Testis (tissue), 3 donors: ENCODE measurements around the gene ADTRP. TPM values are rescaled to one million over a fixed set of nuclear protein-coding genes. Genes with fewer than 3 reads are reported as not detected.

Source experiments
- DNase-seq: peaks from one replicate; pipeline ENCODE4 v3.0.0-alpha.2; 2019
- H3K27ac ChIP-seq, 2 donors: fragments of 200-600 bp; sonication (generic); one replicate each; pipeline ENCODE4 v1.5.1; 2019
- H3K27me3 ChIP-seq: fragments of 200-600 bp; sonication (generic); one replicate; pipeline ENCODE4 v1.5.1; 2019
- H3K36me3 ChIP-seq: fragments of 200-600 bp; sonication (generic); one replicate; pipeline ENCODE4 v1.5.1; 2017; ENCODE audit warnings: low read depth; ENCODE audit errors: missing control alignments
- H3K4me1 ChIP-seq: fragments of 200-600 bp; sonication (generic); one replicate; pipeline ENCODE4 v1.5.1; 2019
- H3K4me3 ChIP-seq, 2 donors: fragments of 200-600 bp; sonication (generic); one replicate each; pipeline ENCODE4 v1.5.1; 2017 to 2019
- H3K9me3 ChIP-seq: fragments of 200-600 bp; sonication (generic); one replicate; pipeline ENCODE4 v1.5.1; 2017
- POLR2A ChIP-seq: fragments of 450-650 bp; IDR thresholded peaks from one replicate; pipeline ENCODE4 v1.6.1; 2017; ENCODE audit warnings: antibody characterized with exemption, mild to moderate bottlenecking, moderate library complexity
- WGBS, 2 donors: methylation state at CpG; one replicate each; pipeline ENCODE4 v1.1.5; 2018; 5-methylcytosine and 5-hydroxymethylcytosine counted together
- intact Hi-C: fragments of 100-400 bp; cut with DNase I; formaldehyde crosslinking; loops from one replicate; pipeline ENCODE4 v1.15.1; 2023; ENCODE audit warnings: low total_unique reads
- polyA plus RNA-seq: library from polyadenylated mRNA; stranded (reverse); fragments of 350-450 nt; fragmentation: Illumina TruSeq; extraction: RNeasy Lipid Tissue Mini Kit (QIAGEN cat#74804); gene quantifications from one replicate; pipeline ENCODE4 v1.2.3, GENCODE V29; 2014; ENCODE audit warnings: low read depth, low replicate concordance; ENCODE audit not compliant: insufficient read depth
- total RNA-seq, 2 donors: library from RNA; depleted of rRNA; stranded (reverse); fragments of >200 nt; gene quantifications; one replicate each; pipeline ENCODE4 v1.2.3, GENCODE V29; 2016
- TF ChIP-seq, protein P1 (sequence below), 3 experiments: fragments of 450-650 bp in 2 of 3; fragments of 200-600 bp in 1 of 3; sonication (generic) in 1 of 3; IDR thresholded peaks; one replicate each; pipeline ENCODE4 v1.5.1; 2016 to 2019; ENCODE audit warnings: antibody characterized with exemption in 3 of 3, mild to moderate bottlenecking in 2 of 3, moderate library complexity in 1 of 3

ADTRP gene
- total and polyA plus RNA-seq, 3 donors from 2014 or later = 8.3 to 49.6 (median 21.3) TPM

DNA sequence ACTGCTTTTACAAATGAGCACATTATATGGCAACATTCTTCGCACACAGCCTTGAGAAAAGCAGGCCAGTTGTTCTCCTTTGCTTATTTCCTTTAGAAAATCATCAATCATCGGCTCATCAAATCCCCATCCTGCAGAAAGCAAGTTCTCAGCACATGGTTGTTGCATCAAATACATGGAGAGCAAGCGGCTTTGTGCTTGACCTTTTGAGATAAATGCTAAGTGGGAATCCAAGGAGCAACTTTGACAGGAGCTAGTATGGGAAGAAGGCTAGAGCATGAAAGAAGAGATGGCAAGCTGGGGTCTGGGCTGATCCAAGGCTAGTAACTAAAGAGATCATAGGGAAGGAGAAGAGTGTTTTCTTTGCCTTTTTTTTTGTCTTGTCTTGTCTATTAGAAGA is 43.2 kb upstream of the ADTRP start:
- 88 to 95% methylated on average over 3 of the region's 3 CpGs for WGBS, 2 donors
- Histone ChIP-seq H3K4me1 (no peaks in the 10 kb centered on the region), H3K4me3 (no peak overlapping the region), H3K9me3 (no peaks in the 10 kb centered on the region), H3K27me3 (no peaks in the 10 kb centered on the region), H3K36me3 (no peaks in the 10 kb centered on the region), H3K27ac (no peak overlapping the region)
- TF ChIP-seq POLR2A = no peak
- TF ChIP-seq, protein P1, sequence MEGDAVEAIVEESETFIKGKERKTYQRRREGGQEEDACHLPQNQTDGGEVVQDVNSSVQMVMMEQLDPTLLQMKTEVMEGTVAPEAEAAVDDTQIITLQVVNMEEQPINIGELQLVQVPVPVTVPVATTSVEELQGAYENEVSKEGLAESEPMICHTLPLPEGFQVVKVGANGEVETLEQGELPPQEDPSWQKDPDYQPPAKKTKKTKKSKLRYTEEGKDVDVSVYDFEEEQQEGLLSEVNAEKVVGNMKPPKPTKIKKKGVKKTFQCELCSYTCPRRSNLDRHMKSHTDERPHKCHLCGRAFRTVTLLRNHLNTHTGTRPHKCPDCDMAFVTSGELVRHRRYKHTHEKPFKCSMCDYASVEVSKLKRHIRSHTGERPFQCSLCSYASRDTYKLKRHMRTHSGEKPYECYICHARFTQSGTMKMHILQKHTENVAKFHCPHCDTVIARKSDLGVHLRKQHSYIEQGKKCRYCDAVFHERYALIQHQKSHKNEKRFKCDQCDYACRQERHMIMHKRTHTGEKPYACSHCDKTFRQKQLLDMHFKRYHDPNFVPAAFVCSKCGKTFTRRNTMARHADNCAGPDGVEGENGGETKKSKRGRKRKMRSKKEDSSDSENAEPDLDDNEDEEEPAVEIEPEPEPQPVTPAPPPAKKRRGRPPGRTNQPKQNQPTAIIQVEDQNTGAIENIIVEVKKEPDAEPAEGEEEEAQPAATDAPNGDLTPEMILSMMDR (IDR thresholded peaks at IDR 0.05) = no peak
- DNase-seq = no peak
- intact Hi-C loops = no loop called here

DNA sequence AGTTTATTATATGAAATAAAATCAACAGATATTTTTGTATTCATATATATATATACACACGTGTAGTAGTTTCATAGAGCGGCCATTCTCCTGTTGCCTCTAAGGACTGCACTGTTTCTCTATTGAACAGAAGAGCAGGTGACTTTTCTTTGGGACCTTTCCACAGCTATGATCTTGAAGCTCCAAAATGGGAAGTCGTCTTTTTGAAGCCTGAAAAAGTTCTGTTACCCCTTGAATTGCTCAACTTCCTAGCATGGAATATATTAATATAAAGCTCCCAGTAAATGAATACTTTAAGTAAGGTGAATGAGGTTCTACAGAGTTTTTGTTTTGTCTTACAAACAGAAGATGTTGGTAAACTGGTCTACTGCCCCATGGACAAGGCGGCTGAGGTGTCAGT is 42.2 kb upstream of the ADTRP start:
- no peak for DNase-seq
- TF ChIP-seq POLR2A = no peak
- TF ChIP-seq, protein P1 (IDR thresholded peaks at IDR 0.05) = no peak
- intact Hi-C loops = no loop called here
- WGBS, 2 donors = 72 to 86% methylated on average over 4 of the region's 4 CpGs
- H3K36me3 ChIP-seq = no peaks in the 10 kb centered on the region
- no peak overlapping the region for H3K4me3 ChIP-seq
- no peaks in the 10 kb centered on the region for H3K9me3 ChIP-seq
- H3K27ac ChIP-seq = no peak overlapping the region
- no peaks in the 10 kb centered on the region for H3K27me3 ChIP-seq
- H3K4me1 ChIP-seq = no peaks in the 10 kb centered on the region

DNA sequence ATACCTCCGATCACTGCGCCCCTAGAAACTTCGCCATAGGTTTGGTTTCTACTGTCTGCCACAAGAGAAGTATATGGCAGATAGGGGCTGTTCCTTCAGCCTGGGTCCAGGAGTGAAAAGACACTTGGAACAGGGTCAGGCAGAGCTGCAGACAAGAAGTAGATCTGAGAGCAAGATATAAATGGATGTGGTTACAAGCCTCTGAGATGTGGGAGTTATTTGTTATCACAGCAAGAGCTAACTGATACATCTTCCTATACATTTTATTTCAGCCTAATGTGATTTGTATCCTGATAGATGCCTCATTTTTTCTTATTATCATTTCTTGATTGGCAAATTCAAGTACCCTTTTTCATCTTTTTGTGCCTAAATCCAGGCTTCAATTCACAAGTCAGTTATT is 40.9 kb upstream of the ADTRP start:
- 98 to 99% methylated on average over 3 of the region's 3 CpGs for WGBS, 2 donors
- no peak overlapping the region for H3K27ac ChIP-seq
- no peaks in the 10 kb centered on the region for H3K36me3 ChIP-seq
- H3K4me3 ChIP-seq = no peak overlapping the region
- TF ChIP-seq, protein P1 (IDR thresholded peaks at IDR 0.05) = no peak
- no peak for TF ChIP-seq POLR2A
- intact Hi-C loops = no loop called here
- no peaks in the 10 kb centered on the region for H3K4me1 ChIP-seq
- H3K9me3 ChIP-seq = no peaks in the 10 kb centered on the region
- no peak for DNase-seq
- H3K27me3 ChIP-seq = no peaks in the 10 kb centered on the region

DNA sequence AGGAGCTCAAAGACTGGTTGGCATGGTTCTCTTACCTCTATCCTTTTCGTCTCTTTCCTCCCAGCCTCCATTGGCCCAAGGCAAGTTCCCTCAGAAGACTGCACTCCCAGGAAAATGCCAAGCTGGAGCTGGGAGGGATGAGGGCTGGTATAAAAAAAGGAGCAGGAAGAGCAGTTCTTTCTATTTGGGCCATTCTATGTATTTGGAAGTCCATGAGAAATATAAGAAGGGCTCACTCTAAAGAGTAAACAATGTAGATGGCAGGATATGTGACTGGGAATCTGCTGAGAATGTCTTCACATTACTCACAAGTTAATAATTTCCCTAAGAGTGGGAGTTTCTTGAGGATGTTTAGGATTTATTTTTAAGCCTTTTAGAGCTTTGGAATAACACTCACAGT is 36.6 kb upstream of the ADTRP start:
- TF ChIP-seq, protein P1 (IDR thresholded peaks at IDR 0.05) = no peak
- TF ChIP-seq POLR2A = no peak
- Histone ChIP-seq H3K4me3 (no peak overlapping the region), H3K27ac (no peak overlapping the region), H3K4me1 (peaks cover 7% of the 10 kb centered on the region), H3K36me3 (no peaks in the 10 kb centered on the region), H3K9me3 (no peaks in the 10 kb centered on the region), H3K27me3 (no peaks in the 10 kb centered on the region)
- 86 to 90% methylated on average over 1 of the region's 1 CpG for WGBS, 2 donors
- no peak for DNase-seq
- intact Hi-C loops = no loop called here

DNA sequence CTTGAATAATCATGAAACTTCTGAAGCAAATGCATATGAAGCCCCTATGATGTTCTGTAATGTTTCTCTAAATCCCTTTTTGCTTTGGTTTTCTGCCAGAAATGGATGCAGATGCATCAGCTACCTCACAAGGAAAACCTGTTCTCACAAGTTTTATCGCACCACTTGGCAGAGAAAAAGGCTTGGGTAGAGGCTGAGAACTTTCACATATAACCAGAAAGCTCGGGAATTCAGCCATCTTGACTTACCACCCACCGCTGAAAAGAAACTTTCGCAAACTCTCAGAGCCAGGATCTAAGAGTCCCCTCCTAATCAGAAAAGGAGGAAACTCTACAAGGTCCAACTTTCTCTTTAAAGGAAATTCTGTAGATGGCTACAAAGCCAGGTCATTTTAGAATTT is 36.2 kb upstream of the ADTRP start:
- TF ChIP-seq POLR2A = no peak
- TF ChIP-seq, protein P1 (IDR thresholded peaks at IDR 0.05) = no peak
- Histone ChIP-seq H3K27me3 (no peaks in the 10 kb centered on the region), H3K27ac (no peak overlapping the region), H3K9me3 (no peaks in the 10 kb centered on the region), H3K4me3 (no peak overlapping the region), H3K36me3 (no peaks in the 10 kb centered on the region), H3K4me1 (peaks cover 11% of the 10 kb centered on the region)
- intact Hi-C loops = no loop called here
- no peak for DNase-seq
- 79 to 83% methylated on average over 4 of the region's 4 CpGs for WGBS, 2 donors
